GM12878 (cell line): ENCODE data around the gene ABCC11. TPM values are rescaled to one million over a fixed set of nuclear protein-coding genes. Genes with fewer than 3 reads are reported as not detected.
A peak's percentile ranks its signal among the peaks of the same experiment; 100 is the strongest.

Experiments
- ATAC-seq: fragments of 200-7000 bp; cut with Tn5 transposase; 3 replicates; pipeline ENCODE4 v1.9.1; 2020; ENCODE audit warnings: mild to moderate bottlenecking, moderate library complexity
- BruUV-seq: library from RNA; stranded (reverse); fragments of 400-500 nt; replicated peaks from 2 replicates; lab custom pipeline; 2021; lab: Mats Ljungman, UMichigan
- CTCF ChIA-PET: fragments of 300-600 bp; sonication (Branson Sonifier 250); formaldehyde crosslinking; extraction: SDS; loops from one replicate; lab custom pipeline; 2021; ENCODE audit warnings: inconsistent platforms; lab: Yijun Ruan, JAX
- POLR2A ChIA-PET: fragments of 350-600 bp; formaldehyde crosslinking; extraction: SDS; loops from one replicate; lab custom pipeline; 2021; ENCODE audit warnings: inconsistent platforms; lab: Charles Lee
- RAD21 ChIA-PET: fragments of 300-600 bp; sonication (Branson Sonifier 250); formaldehyde crosslinking; loops from one replicate; lab custom pipeline; 2023; ENCODE audit warnings: antibody characterized with exemption; ENCODE audit not compliant: unreplicated experiment; lab: Charles Lee
- SMC1A ChIA-PET: fragments of 300-600 bp; sonication (Branson Sonifier 250); formaldehyde crosslinking; loops from one replicate; lab custom pipeline; 2023; ENCODE audit not compliant: unreplicated experiment, uncharacterized antibody; lab: Charles Lee
- DNase-seq: peaks from one replicate; pipeline ENCODE4 v3.0.0-alpha.2; 2011; ENCODE audit warnings: low read depth, low spot score
- FAIRE-seq: peaks from 3 replicates; lab custom pipeline; 2011; peaks lifted over from hg19 to GRCh38; lab: Jason Lieb, UNC
- H2AFZ ChIP-seq: 2 replicates; pipeline ENCODE4 v1.6.0; 2011; ENCODE audit warnings: low read depth, low read length, control low read depth; ENCODE audit not compliant: control insufficient read depth
- H3K27ac ChIP-seq: 2 replicates; pipeline ENCODE4 v1.5.1; 2011; ENCODE audit warnings: control low read depth; ENCODE audit not compliant: control insufficient read depth, insufficient read depth
- H3K27me3 ChIP-seq, 2 experiments: replicated peaks in 1 of 2; 2 replicates each; pipeline versions ENCODE4 v1.6.0 to v1.6.1; 2011; ENCODE audit warnings: low read length in 1 of 2; ENCODE audit not compliant: control insufficient read depth in 2 of 2, insufficient read depth in 2 of 2
- H3K36me3 ChIP-seq, 2 experiments: 2 replicates each; pipeline ENCODE4 v1.5.1; 2011; ENCODE audit warnings: low read length in 1 of 2; ENCODE audit not compliant: control insufficient read depth in 2 of 2, insufficient read depth in 2 of 2
- H3K4me1 ChIP-seq: 2 replicates; pipeline ENCODE4 v1.6.1; 2011; ENCODE audit warnings: mild to moderate bottlenecking, low read length, moderate library complexity, mixed read lengths; ENCODE audit not compliant: control insufficient read depth, insufficient read depth
- H3K4me2 ChIP-seq: 2 replicates; pipeline ENCODE4 v1.6.0; 2011; ENCODE audit warnings: control low read depth; ENCODE audit not compliant: control insufficient read depth, insufficient read depth
- H3K4me3 ChIP-seq: fragments of 200-600 bp; sonication (generic); 2 replicates; pipeline ENCODE4 v1.5.1; 2016
- H3K79me2 ChIP-seq: 2 replicates; pipeline ENCODE4 v1.6.0; 2011; ENCODE audit warnings: low read length; ENCODE audit not compliant: control insufficient read depth, insufficient read depth
- H3K9ac ChIP-seq: 2 replicates; pipeline ENCODE4 v1.8.0; 2011; ENCODE audit warnings: low read length, control low read depth, mixed read lengths; ENCODE audit not compliant: control insufficient read depth, insufficient read depth
- H3K9me3 ChIP-seq: replicated peaks from 3 replicates; pipeline ENCODE4 v1.5.1; 2011; ENCODE audit warnings: mild to moderate bottlenecking, low read length; ENCODE audit not compliant: control insufficient read depth, insufficient read depth
- H4K20me1 ChIP-seq: 2 replicates; pipeline ENCODE4 v1.6.0; 2011; ENCODE audit not compliant: control insufficient read depth, insufficient read depth
- EGR1 ChIP-seq, 2 experiments: IDR thresholded peaks; 1 replicate in 1 of 2; 2 replicates in 1 of 2; pipeline ENCODE4 v1.6.1; 2011 to 2012; ENCODE audit warnings: low read depth in 2 of 2, low read length in 2 of 2, borderline replicate concordance in 1 of 2, mild to moderate bottlenecking in 1 of 2, moderate library complexity in 1 of 2
- ETV6 ChIP-seq, 2 experiments: fragments of 450-650 bp in 1 of 2; IDR thresholded peaks in 1 of 2; conservative IDR thresholded peaks in 1 of 2; 2 replicates each; pipeline ENCODE4 v1.6.1; 2014; ENCODE audit warnings: antibody characterized with exemption in 1 of 2, borderline replicate concordance in 1 of 2, low read depth in 1 of 2, mild to moderate bottlenecking in 1 of 2, moderate library complexity in 1 of 2
- IRF4 ChIP-seq: IDR thresholded peaks from 2 replicates; pipeline ENCODE4 v1.6.1; 2011; ENCODE audit warnings: low read depth, low read length
- NR2C1 ChIP-seq: fragments of 450-650 bp; IDR thresholded peaks from 2 replicates; pipeline ENCODE4 v1.6.1; 2017; ENCODE audit warnings: antibody characterized with exemption, mild to moderate bottlenecking, moderate library complexity
- RUNX3 ChIP-seq: IDR thresholded peaks from 2 replicates; pipeline ENCODE4 v1.6.1; 2012; ENCODE audit warnings: low read length, inconsistent platforms
- YBX1 ChIP-seq: fragments of 450-650 bp; IDR thresholded peaks from 2 replicates; pipeline ENCODE4 v1.6.1; 2016; ENCODE audit warnings: antibody characterized with exemption
- WGBS: methylation state at CpG from one replicate; pipeline ENCODE4 v1.1.6; 2016; ENCODE audit warnings: low lambda C conversion rate; ENCODE audit not compliant: insufficient replicate concordance, insufficient coverage; ENCODE audit errors: missing lambda C conversion rate; 5-methylcytosine and 5-hydroxymethylcytosine counted together
- in situ Hi-C: fragments of 300-500 bp; cut with MboI; formaldehyde crosslinking; loops from 9 replicates; pipeline ENCODE4 v1.14.3; 2018; ENCODE audit warnings: mixed read lengths
- intact Hi-C: fragments of 100-400 bp; cut with micrococcal nuclease; formaldehyde crosslinking; loops from one replicate; pipeline ENCODE4 v1.14.2; 2022; ENCODE audit not compliant: unreplicated experiment
- polyA plus RNA-seq, 11 experiments: library from polyadenylated mRNA; depleted of rRNA in 4 of 11; unstranded in 6 of 11; stranded (reverse) in 5 of 11; fragments of >200 nt; fragmentation: Nextera tagmentation in 4 of 11; fragmentation: Illumina TruSeq in 1 of 11; extraction: Ambion mirVana in 4 of 11; extraction: Trizol in 1 of 11; gene quantifications; 1 replicate in 1 of 11; 2 replicates in 10 of 11; pipeline versions ENCODE4 v1.2.1 to v1.2.3, GENCODE V29; 2011 to 2016; ENCODE audit warnings: inconsistent platforms in 2 of 11, missing spikeins in 2 of 11, low read depth in 1 of 11
- total RNA-seq, 4 experiments: library from RNA; depleted of rRNA in 3 of 4; stranded (reverse); fragments of >200 nt in 3 of 4; fragmentation: Illumina TruSeq in 1 of 4; extraction: Trizol in 1 of 4; gene quantifications; 2 replicates each; pipeline versions ENCODE4 v1.2.1 to v1.2.3, GENCODE V29; 2013 to 2021
- TF ChIP-seq, protein P1 (sequence below): IDR thresholded peaks from 2 replicates; pipeline ENCODE4 v1.6.1; 2011; ENCODE audit warnings: borderline replicate concordance, low read depth, mild to moderate bottlenecking, moderate library complexity, low read length; ENCODE audit not compliant: insufficient read depth, poor library complexity, severe bottlenecking

ABCC11 gene
- total and polyA plus RNA-seq, 10 of the 15 experiments (the other 5 are each of a cell fraction or from before 2014, with no cell fraction given) = 0.04 to 0.20 (median 0.10) TPM; not detected in 6

GRCh38 chr16:48146710-48147109 lies 100.6 kb downstream of the ABCC11 start:
- DNase-seq (no peak), FAIRE-seq (no peak), ATAC-seq (no peak)
- in situ Hi-C loops = no loop called here
- H3K27me3 ChIP-seq = no peaks in the 10 kb centered on the region
- ChIA-PET CTCF (no interaction called here), SMC1A (interaction anchor here (1.0 kb wide), 1 partner anchor 210 kb away, joined by 4 read pairs; no protein-coding TSS in a partner anchor), POLR2A (no interaction called here), RAD21 (no interaction called here)
- intact Hi-C loops = no loop called here
- H3K79me2 ChIP-seq = no peaks in the 10 kb centered on the region
- WGBS = 54% methylated on average over 4 of the region's 4 CpGs
- no peak overlapping the region for H3K9ac ChIP-seq
- H3K36me3 ChIP-seq = no peaks in the 10 kb centered on the region
- H3K4me2 ChIP-seq = no peak overlapping the region
- no peak overlapping the region for H2AFZ ChIP-seq
- H3K27ac ChIP-seq = no peak overlapping the region
- H3K4me1 ChIP-seq = no peaks in the 10 kb centered on the region
- TF ChIP-seq NR2C1 = no peak
- peak; percentile 46 for TF ChIP-seq RUNX3
- TF ChIP-seq EGR1 (IDR thresholded peaks at IDR 0.05; ENCODE audit: borderline replicate concordance in 1 of 2, low read depth in 2 of 2, low read length in 2 of 2) = 0 out of 3 replicates have a peak, but pooled peaks of 1 of the 2 experiments have one; percentile 22
- TF ChIP-seq, protein P1, sequence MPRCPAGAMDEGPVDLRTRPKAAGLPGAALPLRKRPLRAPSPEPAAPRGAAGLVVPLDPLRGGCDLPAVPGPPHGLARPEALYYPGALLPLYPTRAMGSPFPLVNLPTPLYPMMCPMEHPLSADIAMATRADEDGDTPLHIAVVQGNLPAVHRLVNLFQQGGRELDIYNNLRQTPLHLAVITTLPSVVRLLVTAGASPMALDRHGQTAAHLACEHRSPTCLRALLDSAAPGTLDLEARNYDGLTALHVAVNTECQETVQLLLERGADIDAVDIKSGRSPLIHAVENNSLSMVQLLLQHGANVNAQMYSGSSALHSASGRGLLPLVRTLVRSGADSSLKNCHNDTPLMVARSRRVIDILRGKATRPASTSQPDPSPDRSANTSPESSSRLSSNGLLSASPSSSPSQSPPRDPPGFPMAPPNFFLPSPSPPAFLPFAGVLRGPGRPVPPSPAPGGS = peak; percentile 83
- BruUV-seq = no TSS peak
- H3K9me3 ChIP-seq = no peaks in the 10 kb centered on the region; the same call in 2 of the 3 replicates
- no peaks in the 10 kb centered on the region for H4K20me1 ChIP-seq
- no peak overlapping the region for H3K4me3 ChIP-seq

DNA sequence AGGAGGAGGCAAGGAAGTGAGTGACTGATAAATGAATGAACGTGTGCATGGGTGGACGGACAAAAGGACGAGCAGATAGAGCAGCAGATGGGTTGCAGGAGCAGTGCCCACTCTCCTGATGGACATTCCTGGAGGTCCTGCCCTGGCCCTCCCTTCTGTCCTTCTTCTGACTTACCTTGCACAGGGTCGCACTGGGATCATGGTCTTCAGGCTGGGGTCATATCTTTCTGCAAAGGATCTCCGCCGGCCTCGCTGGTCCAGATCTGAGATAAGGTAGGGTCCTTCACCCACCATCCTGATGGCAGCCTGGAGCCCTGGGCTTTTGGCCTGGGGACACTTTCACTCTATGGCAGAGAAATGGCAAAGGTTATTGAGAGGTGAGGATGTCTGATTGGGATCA lies 101.2 kb downstream of the ABCC11 start:
- no peaks in the 10 kb centered on the region for H3K27me3 ChIP-seq
- ChIA-PET POLR2A (no interaction called here), SMC1A (no interaction called here), RAD21 (no interaction called here), CTCF (interaction anchor here (0.6 to 1.1 kb wide), 3 partner anchors 9 to 188 kb away, joined by 3 read pairs; no protein-coding TSS in a partner anchor)
- intact Hi-C loops = no loop called here
- BruUV-seq = no TSS peak
- TF ChIP-seq YBX1 (no peak), ETV6 (conservative IDR thresholded peaks at IDR 0.05 in 1 of 2, IDR thresholded peaks at IDR 0.05 in 1 of 2; ENCODE audit: borderline replicate concordance in 1 of 2, low read depth in 1 of 2) (no peak), IRF4 (no peak)
- H3K9ac ChIP-seq = no peak overlapping the region
- H2AFZ ChIP-seq = no peak overlapping the region
- no peak for DNase-seq
- no peak overlapping the region for H3K4me3 ChIP-seq
- no peaks in the 10 kb centered on the region; the same call in 2 of the 3 replicates for H3K9me3 ChIP-seq
- H3K4me1 ChIP-seq = no peaks in the 10 kb centered on the region
- H3K27ac ChIP-seq = no peak overlapping the region
- WGBS = 59% methylated on average over 7 of the region's 7 CpGs
- in situ Hi-C loops = no loop called here
- no peak overlapping the region for H3K4me2 ChIP-seq
- H3K79me2 ChIP-seq = no peaks in the 10 kb centered on the region
- no peaks in the 10 kb centered on the region for H4K20me1 ChIP-seq
- no peak for FAIRE-seq
- no peak for ATAC-seq
- no peaks in the 10 kb centered on the region for H3K36me3 ChIP-seq
